Neutrophil (primary cell): ENCODE results near the gene GABRB2.

Source experiments
- H3K27ac ChIP-seq: fragments of 200-600 bp; sonication (generic); 2 replicates; pipeline ENCODE4 v1.5.1; 2016; ENCODE audit warnings: mild to moderate bottlenecking, moderate library complexity
- H3K27me3 ChIP-seq: fragments of 200-600 bp; sonication (generic); 2 replicates; pipeline ENCODE4 v1.6.0; 2016; ENCODE audit warnings: mild to moderate bottlenecking
- H3K36me3 ChIP-seq: fragments of 200-600 bp; sonication (generic); 2 replicates; pipeline ENCODE4 v1.5.1; 2017
- H3K4me1 ChIP-seq, 2 experiments: fragments of 200-600 bp in 1 of 2; sonication (generic) in 1 of 2; 1 replicate in 1 of 2; 2 replicates in 1 of 2; pipeline versions ENCODE4 v1.5.1 to v1.6.1; 2013 to 2016; ENCODE audit warnings: low read depth in 1 of 2, low read length in 1 of 2, mild to moderate bottlenecking in 1 of 2, moderate library complexity in 1 of 2; ENCODE audit not compliant: control insufficient read depth in 1 of 2, insufficient read depth in 1 of 2
- H3K4me3 ChIP-seq, 2 experiments: fragments of 200-600 bp in 1 of 2; sonication (generic) in 1 of 2; 1 replicate in 1 of 2; 2 replicates in 1 of 2; pipeline ENCODE4 v1.5.1; 2013 to 2016; ENCODE audit warnings: low read depth in 1 of 2, low read length in 1 of 2, mild to moderate bottlenecking in 1 of 2, moderate library complexity in 1 of 2
- H3K9me3 ChIP-seq: fragments of 200-600 bp; sonication (generic); 2 replicates; pipeline ENCODE4 v1.5.1; 2016
- TF ChIP-seq, protein P1 (sequence below): fragments of 200-600 bp; sonication (generic); IDR thresholded peaks from 2 replicates; pipeline ENCODE4 v1.5.1; 2016; ENCODE audit warnings: antibody characterized with exemption

The GABRB2 gene

DNA sequence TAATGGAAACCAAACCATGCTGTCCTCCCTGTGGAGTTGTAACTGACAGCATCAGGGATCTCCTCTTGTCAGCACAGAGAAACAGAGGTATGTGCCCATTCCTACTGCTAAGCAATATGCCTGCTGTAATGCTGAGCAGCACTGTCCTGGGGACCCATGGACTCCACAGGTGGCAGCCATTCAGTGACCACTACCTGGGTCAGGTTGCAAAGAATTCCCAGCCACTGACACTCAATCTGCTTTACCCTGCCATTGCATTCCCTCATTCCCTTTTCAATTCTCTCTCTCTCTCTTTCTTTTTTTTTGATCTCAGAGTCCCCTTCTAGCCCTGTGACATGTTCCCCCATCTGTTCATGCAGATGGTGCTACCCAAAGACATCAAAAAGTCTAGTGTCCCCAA is 104.1 kb downstream of the GABRB2 start:
- Histone ChIP-seq H3K27me3 (no peaks in the 10 kb centered on the region), H3K4me3 (no peak overlapping the region), H3K4me1 (no peaks in the 10 kb centered on the region), H3K27ac (no peak overlapping the region), H3K9me3 (no peaks in the 10 kb centered on the region), H3K36me3 (no peaks in the 10 kb centered on the region)
- TF ChIP-seq, protein P1, sequence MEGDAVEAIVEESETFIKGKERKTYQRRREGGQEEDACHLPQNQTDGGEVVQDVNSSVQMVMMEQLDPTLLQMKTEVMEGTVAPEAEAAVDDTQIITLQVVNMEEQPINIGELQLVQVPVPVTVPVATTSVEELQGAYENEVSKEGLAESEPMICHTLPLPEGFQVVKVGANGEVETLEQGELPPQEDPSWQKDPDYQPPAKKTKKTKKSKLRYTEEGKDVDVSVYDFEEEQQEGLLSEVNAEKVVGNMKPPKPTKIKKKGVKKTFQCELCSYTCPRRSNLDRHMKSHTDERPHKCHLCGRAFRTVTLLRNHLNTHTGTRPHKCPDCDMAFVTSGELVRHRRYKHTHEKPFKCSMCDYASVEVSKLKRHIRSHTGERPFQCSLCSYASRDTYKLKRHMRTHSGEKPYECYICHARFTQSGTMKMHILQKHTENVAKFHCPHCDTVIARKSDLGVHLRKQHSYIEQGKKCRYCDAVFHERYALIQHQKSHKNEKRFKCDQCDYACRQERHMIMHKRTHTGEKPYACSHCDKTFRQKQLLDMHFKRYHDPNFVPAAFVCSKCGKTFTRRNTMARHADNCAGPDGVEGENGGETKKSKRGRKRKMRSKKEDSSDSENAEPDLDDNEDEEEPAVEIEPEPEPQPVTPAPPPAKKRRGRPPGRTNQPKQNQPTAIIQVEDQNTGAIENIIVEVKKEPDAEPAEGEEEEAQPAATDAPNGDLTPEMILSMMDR, result no peak

DNA sequence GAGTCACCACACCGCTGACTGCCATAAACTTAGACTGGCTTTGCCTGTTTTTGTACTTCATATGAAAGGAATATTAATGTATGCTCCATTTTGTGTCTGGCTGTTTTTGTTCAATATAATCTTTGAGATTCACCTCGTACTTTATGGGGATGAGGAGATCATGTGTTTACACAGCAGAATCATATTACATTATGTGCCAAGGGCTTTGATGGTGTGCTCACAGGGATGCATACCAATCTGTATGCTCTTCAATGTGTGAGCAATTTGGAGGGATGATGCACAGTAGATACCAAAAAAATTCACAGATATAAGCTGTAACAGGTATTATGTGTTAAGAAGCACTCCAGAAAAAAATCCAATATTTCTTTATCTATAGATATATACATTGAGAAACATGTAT is 113.7 kb downstream of the GABRB2 start:
- no peaks in the 10 kb centered on the region for H3K9me3 ChIP-seq
- TF ChIP-seq, protein P1, result no peak
- H3K27ac ChIP-seq, result no peak overlapping the region
- H3K27me3 ChIP-seq, result no peaks in the 10 kb centered on the region
- H3K4me1 ChIP-seq, result no peaks in the 10 kb centered on the region
- no peaks in the 10 kb centered on the region for H3K36me3 ChIP-seq
- no peak overlapping the region for H3K4me3 ChIP-seq

DNA sequence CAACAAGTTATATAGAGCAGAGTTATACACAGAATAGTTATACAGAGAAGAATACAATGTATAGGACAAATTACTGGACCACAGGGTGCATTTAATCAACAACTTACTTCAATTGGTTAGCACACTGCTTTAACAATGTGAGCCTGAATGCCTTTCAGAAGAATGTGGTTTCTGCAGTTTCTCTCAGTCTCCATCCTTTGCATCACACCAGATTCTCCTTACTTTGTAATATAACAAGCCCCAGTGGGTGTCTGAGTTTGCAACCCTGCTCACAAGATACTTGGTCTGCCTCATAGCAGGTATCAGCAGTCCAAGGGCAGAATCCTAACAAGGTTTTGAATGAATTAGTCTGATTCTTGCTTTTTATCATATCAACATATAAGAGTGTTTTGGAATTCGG is 114.6 kb downstream of the GABRB2 start:
- Histone ChIP-seq H3K9me3 (no peaks in the 10 kb centered on the region), H3K4me1 (no peaks in the 10 kb centered on the region), H3K27me3 (no peaks in the 10 kb centered on the region), H3K27ac (no peak overlapping the region), H3K36me3 (no peaks in the 10 kb centered on the region), H3K4me3 (no peak overlapping the region)
- TF ChIP-seq, protein P1, result no peak

DNA sequence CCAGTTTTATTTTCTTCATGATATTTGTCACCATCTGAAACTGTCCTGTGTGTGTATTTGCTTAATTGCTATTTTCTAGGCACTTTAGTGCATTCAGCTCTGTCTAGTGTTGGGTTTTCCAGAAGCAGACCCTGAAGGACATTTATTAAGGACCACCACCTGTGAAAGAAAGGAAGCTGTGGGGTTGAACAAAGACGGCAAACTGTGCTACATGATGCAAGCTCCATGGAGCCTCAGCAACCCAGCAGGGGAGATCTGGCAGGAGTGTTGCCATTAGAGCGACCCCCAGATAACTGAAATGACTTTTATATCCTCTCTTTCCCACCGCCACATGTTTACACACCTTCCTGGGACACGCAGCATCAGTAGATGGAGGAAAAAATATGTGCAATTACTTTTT is 125.5 kb downstream of the GABRB2 start:
- TF ChIP-seq, protein P1, result no peak
- H3K4me3 ChIP-seq, result no peak overlapping the region
- no peaks in the 10 kb centered on the region for H3K36me3 ChIP-seq
- no peaks in the 10 kb centered on the region for H3K9me3 ChIP-seq
- no peaks in the 10 kb centered on the region for H3K4me1 ChIP-seq
- H3K27me3 ChIP-seq, result no peaks in the 10 kb centered on the region
- H3K27ac ChIP-seq, result no peak overlapping the region

DNA sequence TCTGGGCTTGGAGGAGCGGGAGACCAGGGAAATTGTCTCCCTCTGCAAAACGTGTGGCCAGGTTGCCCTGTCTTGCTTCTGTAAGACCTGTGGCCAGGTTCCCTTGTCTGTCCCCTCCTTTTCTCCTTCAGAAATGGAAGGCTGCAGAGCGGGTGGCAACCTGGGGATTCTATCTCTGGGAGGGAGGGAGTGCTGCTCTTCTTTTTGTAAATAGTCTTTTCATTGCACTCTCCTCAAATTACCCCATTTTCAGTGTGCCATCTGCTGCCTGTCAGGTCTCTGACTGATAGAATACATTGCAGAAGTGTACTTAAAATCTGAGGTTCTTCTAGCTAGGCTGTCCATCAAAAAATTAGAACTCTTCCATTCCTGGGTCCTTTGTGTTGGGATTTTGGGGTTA is 126.0 kb downstream of the GABRB2 start:
- no peak overlapping the region for H3K4me3 ChIP-seq
- no peak overlapping the region for H3K27ac ChIP-seq
- H3K36me3 ChIP-seq, result no peaks in the 10 kb centered on the region
- no peaks in the 10 kb centered on the region for H3K27me3 ChIP-seq
- no peaks in the 10 kb centered on the region for H3K9me3 ChIP-seq
- H3K4me1 ChIP-seq, result no peaks in the 10 kb centered on the region
- TF ChIP-seq, protein P1, result no peak

DNA sequence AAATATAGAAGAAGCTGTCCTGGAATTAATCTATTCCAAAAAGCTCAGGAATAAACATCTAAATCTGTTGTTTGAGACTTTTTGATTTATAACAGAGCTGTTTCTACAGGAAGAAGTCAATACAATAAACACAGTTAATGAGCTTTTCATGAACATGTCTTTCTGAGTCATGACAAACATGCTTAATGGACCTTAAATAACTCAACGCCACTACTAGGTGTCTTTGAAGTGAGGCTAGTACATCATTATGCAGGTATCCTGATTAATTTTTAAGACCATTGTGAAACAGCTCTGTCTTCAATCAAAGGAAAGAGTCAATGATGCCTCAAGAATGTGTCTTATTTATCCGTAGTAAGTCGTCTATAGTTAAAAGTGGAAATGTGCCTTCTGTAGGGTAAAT is 131.6 kb downstream of the GABRB2 start:
- Histone ChIP-seq H3K9me3 (no peaks in the 10 kb centered on the region), H3K27ac (no peak overlapping the region), H3K27me3 (no peaks in the 10 kb centered on the region), H3K4me1 (no peaks in the 10 kb centered on the region), H3K4me3 (no peak overlapping the region), H3K36me3 (no peaks in the 10 kb centered on the region)
- TF ChIP-seq, protein P1, result no peak
